Neural progenitor cell (in vitro differentiated cells): ENCODE results near the gene SYT3.
"Not testable (repeated sequence)": the region's sequence is repeated elsewhere in the genome, so short reads cannot be mapped to it uniquely, and the experiment has no call there.

Experiments used
- CTCF ChIP-seq: fragments of 200-600 bp; sonication (generic); IDR thresholded peaks from 2 replicates; pipeline ENCODE4 v1.5.1; 2017; ENCODE audit warnings: antibody characterized with exemption, mild to moderate bottlenecking
- EZH2 ChIP-seq: fragments of 200-600 bp; sonication (generic); IDR thresholded peaks from 2 replicates; pipeline ENCODE4 v1.6.1; 2017; ENCODE audit warnings: antibody characterized with exemption, mild to moderate bottlenecking, moderate library complexity
- EZH2phosphoT487 ChIP-seq: fragments of 200-600 bp; sonication (generic); IDR thresholded peaks from 2 replicates; pipeline ENCODE4 v1.6.1; 2017; ENCODE audit warnings: antibody characterized with exemption

- TF ChIP-seq CTCF, EZH2, EZH2phosphoT487: not testable (repeated sequence)
Observed at GRCh38 chr19:50576769-50577168, 62.9 kb downstream of the SYT3 start.
